HCT116 (cell line): ENCODE results near the gene PDE6H. TPM values are rescaled to one million over a fixed set of nuclear protein-coding genes. Genes with fewer than 3 reads are reported as not detected.

Experiments
- ATAC-seq: fragments of 200-7000 bp; cut with Tn5 transposase; 2 replicates; pipeline ENCODE4 v1.9.1; 2020; ENCODE audit warnings: mild to moderate bottlenecking, moderate library complexity
- BruUV-seq: library from RNA; stranded (reverse); fragments of 400-500 nt; replicated peaks from 2 replicates; lab custom pipeline; 2021; lab: Mats Ljungman, UMichigan
- CTCF ChIA-PET: fragments of 300-600 bp; sonication (Branson Sonifier 250); formaldehyde crosslinking; loops from one replicate; lab custom pipeline; 2021; ENCODE audit warnings: antibody characterized with exemption; lab: Charles Lee
- POLR2A ChIA-PET: fragments of 300-600, 350-600 bp; sonication (Branson Sonifier 250); formaldehyde crosslinking; loops from one replicate; lab custom pipeline; 2021; ENCODE audit warnings: antibody characterized with exemption; lab: Charles Lee
- RAD21 ChIA-PET, 2 experiments: fragments of 300-600 bp; sonication (Branson Sonifier 250); formaldehyde crosslinking; loops; one replicate each; lab custom pipeline; 2023; ENCODE audit warnings: low total read pairs in 2 of 2; ENCODE audit not compliant: uncharacterized antibody in 2 of 2, unreplicated experiment in 2 of 2, low non-redundant PET in 1 of 2; lab: Charles Lee
- DNase-seq: peaks from one replicate; pipeline ENCODE4 v3.0.0-alpha.2; 2010; ENCODE audit warnings: low read depth, low spot score
- H2AFZ ChIP-seq: fragments of 200-600 bp; shearing (Covaris generic), sonication (generic); 2 replicates; pipeline ENCODE4 v1.6.1; 2017; ENCODE audit warnings: low read depth, mixed run types, mixed read lengths, antibody characterized with exemption, low read length; ENCODE audit not compliant: poor library complexity, severe bottlenecking
- H3K27ac ChIP-seq: 2 replicates; pipeline ENCODE4 v1.5.1; 2012; ENCODE audit warnings: low read depth, low read length
- H3K27me3 ChIP-seq: fragments of 200-600 bp; sonication (generic); 2 replicates; pipeline ENCODE4 v1.6.1; 2016; ENCODE audit warnings: mixed run types, low read length, mixed read lengths; ENCODE audit not compliant: insufficient read depth
- H3K36me3 ChIP-seq, 2 experiments: fragments of 200-500 bp in 1 of 2; fragments of 200-600 bp in 1 of 2; sonication (Bioruptor generic) in 1 of 2; sonication (generic) in 1 of 2; 2 replicates each; pipeline versions ENCODE4 v1.5.1 to v1.6.1; 2014 to 2016; ENCODE audit warnings: low read length in 2 of 2, inconsistent platforms in 1 of 2, mixed read lengths in 1 of 2, mixed run types in 1 of 2; ENCODE audit not compliant: insufficient read depth in 2 of 2, control insufficient read depth in 1 of 2
- H3K4me1 ChIP-seq, 2 experiments: fragments of 200-600 bp in 1 of 2; sonication (generic) in 1 of 2; 2 replicates each; pipeline versions ENCODE4 v1.5.1 to v1.6.1; 2012 to 2017; ENCODE audit warnings: low read length in 2 of 2, inconsistent platforms in 1 of 2, mild to moderate bottlenecking in 1 of 2, mixed read lengths in 1 of 2, mixed run types in 1 of 2, moderate library complexity in 1 of 2; ENCODE audit not compliant: insufficient read depth in 2 of 2, control insufficient read depth in 1 of 2
- H3K4me2 ChIP-seq: fragments of 200-600 bp; sonication (generic); 2 replicates; pipeline ENCODE4 v1.6.1; 2017; ENCODE audit warnings: mixed run types, low read length, mixed read lengths
- H3K4me3 ChIP-seq, 2 experiments: fragments of 200-600 bp in 1 of 2; sonication (generic) in 1 of 2; replicated peaks in 1 of 2; 2 replicates each; pipeline ENCODE4 v1.5.1; 2011 to 2016; ENCODE audit warnings: low read length in 2 of 2, control low read depth in 1 of 2, low read depth in 1 of 2, mild to moderate bottlenecking in 1 of 2, mixed read lengths in 1 of 2, mixed run types in 1 of 2
- H3K79me2 ChIP-seq: fragments of 200-600 bp; sonication (generic); 2 replicates; pipeline ENCODE4 v1.6.1; 2017; ENCODE audit warnings: mild to moderate bottlenecking, mixed run types, low read length, moderate library complexity, mixed read lengths; ENCODE audit not compliant: insufficient read depth
- H3K9ac ChIP-seq: fragments of 200-600 bp; sonication (generic); 2 replicates; pipeline ENCODE4 v1.6.1; 2016; ENCODE audit warnings: low read length, mixed read lengths
- H3K9me2 ChIP-seq: fragments of 200-600 bp; sonication (generic), shearing (Covaris generic); 2 replicates; pipeline ENCODE4 v1.6.1; 2017; ENCODE audit warnings: mixed run types, mild to moderate bottlenecking, moderate library complexity; ENCODE audit not compliant: insufficient read depth
- H3K9me3 ChIP-seq, 2 experiments: fragments of 200-500 bp in 1 of 2; fragments of 200-600 bp in 1 of 2; sonication (Bioruptor generic) in 1 of 2; sonication (generic) in 1 of 2; 2 replicates each; pipeline ENCODE4 v1.6.1; 2014 to 2017; ENCODE audit warnings: low read length in 2 of 2, mixed read lengths in 2 of 2, inconsistent platforms in 1 of 2, low read depth in 1 of 2, mild to moderate bottlenecking in 1 of 2, mixed run types in 1 of 2, moderate library complexity in 1 of 2; ENCODE audit not compliant: control insufficient read depth in 1 of 2, insufficient read depth in 1 of 2
- H4K20me1 ChIP-seq: fragments of 200-600 bp; sonication (generic), shearing (Covaris generic); 2 replicates; pipeline ENCODE4 v1.6.1; 2017; ENCODE audit warnings: mixed run types, mild to moderate bottlenecking, moderate library complexity; ENCODE audit not compliant: insufficient read depth
- CBX3 ChIP-seq: IDR thresholded peaks from 2 replicates; pipeline ENCODE4 v1.6.1; 2012; ENCODE audit warnings: low read depth
- EGR1 ChIP-seq: IDR thresholded peaks from 2 replicates; pipeline ENCODE4 v1.6.1; 2012; ENCODE audit warnings: low read depth
- ELF1 ChIP-seq: IDR thresholded peaks from 2 replicates; pipeline ENCODE4 v1.6.1; 2012; ENCODE audit warnings: low read depth, borderline replicate concordance
- EZH2phosphoT487 ChIP-seq: fragments of 200-600 bp; IDR thresholded peaks from 2 replicates; pipeline ENCODE4 v1.6.1; 2018; ENCODE audit warnings: antibody characterized with exemption, borderline replicate concordance
- JUND ChIP-seq: IDR thresholded peaks from 2 replicates; pipeline ENCODE4 v1.6.1; 2012
- POLR2A ChIP-seq: IDR thresholded peaks from 2 replicates; pipeline ENCODE4 v1.7.0; 2011; ENCODE audit warnings: borderline replicate concordance; ENCODE audit not compliant: insufficient read depth, insufficient read length; ENCODE audit errors: extremely low read depth
- POLR2AphosphoS5 ChIP-seq: IDR thresholded peaks from 2 replicates; pipeline ENCODE4 v1.6.1; 2011; ENCODE audit warnings: mild to moderate bottlenecking, low read depth, low read length, moderate library complexity
- RAD21 ChIP-seq: IDR thresholded peaks from 2 replicates; pipeline ENCODE4 v1.6.1; 2012; ENCODE audit warnings: low read depth, mild to moderate bottlenecking
- SIN3A ChIP-seq: IDR thresholded peaks from 2 replicates; pipeline ENCODE4 v1.6.1; 2012; ENCODE audit warnings: low read depth
- SRF ChIP-seq: IDR thresholded peaks from 2 replicates; pipeline ENCODE4 v1.6.1; 2012; ENCODE audit warnings: low read depth
- TCF7L2 ChIP-seq: IDR thresholded peaks from 2 replicates; pipeline ENCODE4 v1.7.0; 2011; ENCODE audit warnings: borderline replicate concordance, inconsistent platforms; ENCODE audit not compliant: insufficient read depth, insufficient read length; ENCODE audit errors: extremely low read depth
- YY1 ChIP-seq: IDR thresholded peaks from 2 replicates; pipeline ENCODE4 v1.6.1; 2011; ENCODE audit warnings: low read length, low read depth, moderate library complexity, mild to moderate bottlenecking; ENCODE audit not compliant: insufficient replicate concordance; ENCODE audit errors: extremely low read depth
- ZFX ChIP-seq: fragments of 450-650 bp; IDR thresholded peaks from 2 replicates; pipeline ENCODE4 v1.6.1; 2017
- ZNF274 ChIP-seq: fragments of 200-500 bp; sonication (Bioruptor generic); IDR thresholded peaks from 2 replicates; pipeline ENCODE4 v1.6.1; 2014; ENCODE audit warnings: mild to moderate bottlenecking, low read depth, low read length, inconsistent platforms
- intact Hi-C: fragments of 100-400 bp; cut with micrococcal nuclease; formaldehyde crosslinking; loops from 2 replicates; pipeline ENCODE4 v1.10.0; 2022
- total RNA-seq: library from RNA; stranded (reverse); gene quantifications from one replicate; pipeline ENCODE4 v1.2.1, GENCODE V29; 2021; ENCODE audit not compliant: unreplicated experiment
- TF ChIP-seq, protein P1 (sequence below), 3 experiments: fragments of 200-600 bp in 1 of 3; sonication (generic) in 1 of 3; IDR thresholded peaks in 2 of 3; conservative IDR thresholded peaks in 1 of 3; 2 replicates each; pipeline ENCODE4 v1.5.1; 2012 to 2017; ENCODE audit warnings: low read depth in 2 of 3, low read length in 2 of 3, antibody characterized with exemption in 1 of 3, borderline replicate concordance in 1 of 3, control low read depth in 1 of 3, mild to moderate bottlenecking in 1 of 3, mixed read lengths in 1 of 3, mixed run types in 1 of 3, moderate library complexity in 1 of 3; ENCODE audit not compliant: insufficient read depth in 1 of 3
- TF ChIP-seq, protein P2 (sequence below): IDR thresholded peaks from 2 replicates; pipeline ENCODE4 v1.6.1; 2012
- TF ChIP-seq, protein P3 (sequence below): IDR thresholded peaks from 2 replicates; pipeline ENCODE4 v1.6.1; 2012
- TF ChIP-seq, protein P4 (sequence below): IDR thresholded peaks from 2 replicates; pipeline ENCODE4 v1.6.1; 2011; ENCODE audit warnings: mild to moderate bottlenecking, low read length, moderate library complexity; ENCODE audit not compliant: insufficient replicate concordance; ENCODE audit errors: extremely low read depth

The PDE6H gene
- total RNA-seq, 1 experiment from 2014 or later, result not detected

DNA sequence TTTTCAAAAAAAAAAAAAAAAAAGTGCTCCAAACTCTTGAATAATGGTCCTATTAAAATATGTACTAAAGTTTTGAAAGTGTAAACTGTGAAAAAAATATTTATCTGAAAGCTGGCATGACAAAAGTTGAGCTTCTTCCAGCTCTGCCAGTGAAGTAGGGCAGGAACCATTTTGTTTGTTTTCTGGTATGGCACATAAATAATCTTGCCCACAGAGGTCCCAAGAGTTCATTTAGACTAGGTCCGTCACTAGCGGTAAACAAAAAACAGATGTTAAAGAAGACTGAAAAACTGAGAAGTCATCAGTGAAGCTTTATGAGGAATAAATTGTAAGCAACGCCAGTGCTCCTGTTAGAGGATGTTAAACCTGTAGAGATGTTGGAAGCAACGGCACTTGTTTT lies 41.5 kb upstream of the PDE6H start (continued):
- TF ChIP-seq, protein P1, sequence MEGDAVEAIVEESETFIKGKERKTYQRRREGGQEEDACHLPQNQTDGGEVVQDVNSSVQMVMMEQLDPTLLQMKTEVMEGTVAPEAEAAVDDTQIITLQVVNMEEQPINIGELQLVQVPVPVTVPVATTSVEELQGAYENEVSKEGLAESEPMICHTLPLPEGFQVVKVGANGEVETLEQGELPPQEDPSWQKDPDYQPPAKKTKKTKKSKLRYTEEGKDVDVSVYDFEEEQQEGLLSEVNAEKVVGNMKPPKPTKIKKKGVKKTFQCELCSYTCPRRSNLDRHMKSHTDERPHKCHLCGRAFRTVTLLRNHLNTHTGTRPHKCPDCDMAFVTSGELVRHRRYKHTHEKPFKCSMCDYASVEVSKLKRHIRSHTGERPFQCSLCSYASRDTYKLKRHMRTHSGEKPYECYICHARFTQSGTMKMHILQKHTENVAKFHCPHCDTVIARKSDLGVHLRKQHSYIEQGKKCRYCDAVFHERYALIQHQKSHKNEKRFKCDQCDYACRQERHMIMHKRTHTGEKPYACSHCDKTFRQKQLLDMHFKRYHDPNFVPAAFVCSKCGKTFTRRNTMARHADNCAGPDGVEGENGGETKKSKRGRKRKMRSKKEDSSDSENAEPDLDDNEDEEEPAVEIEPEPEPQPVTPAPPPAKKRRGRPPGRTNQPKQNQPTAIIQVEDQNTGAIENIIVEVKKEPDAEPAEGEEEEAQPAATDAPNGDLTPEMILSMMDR (IDR thresholded peaks at IDR 0.05 in 2 of 3, conservative IDR thresholded peaks at IDR 0.05 in 1 of 3; ENCODE audit: borderline replicate concordance in 1 of 3, insufficient read depth in 1 of 3, low read depth in 2 of 3, low read length in 2 of 3), result no peak
- TF ChIP-seq JUND, result no peak
- no peak for TF ChIP-seq SIN3A
- no peak for TF ChIP-seq TCF7L2
- no peak for TF ChIP-seq POLR2A
- TF ChIP-seq YY1, result no peak
- no peak for TF ChIP-seq POLR2AphosphoS5
- no peak for TF ChIP-seq EGR1
- no peak for TF ChIP-seq ZNF274

DNA sequence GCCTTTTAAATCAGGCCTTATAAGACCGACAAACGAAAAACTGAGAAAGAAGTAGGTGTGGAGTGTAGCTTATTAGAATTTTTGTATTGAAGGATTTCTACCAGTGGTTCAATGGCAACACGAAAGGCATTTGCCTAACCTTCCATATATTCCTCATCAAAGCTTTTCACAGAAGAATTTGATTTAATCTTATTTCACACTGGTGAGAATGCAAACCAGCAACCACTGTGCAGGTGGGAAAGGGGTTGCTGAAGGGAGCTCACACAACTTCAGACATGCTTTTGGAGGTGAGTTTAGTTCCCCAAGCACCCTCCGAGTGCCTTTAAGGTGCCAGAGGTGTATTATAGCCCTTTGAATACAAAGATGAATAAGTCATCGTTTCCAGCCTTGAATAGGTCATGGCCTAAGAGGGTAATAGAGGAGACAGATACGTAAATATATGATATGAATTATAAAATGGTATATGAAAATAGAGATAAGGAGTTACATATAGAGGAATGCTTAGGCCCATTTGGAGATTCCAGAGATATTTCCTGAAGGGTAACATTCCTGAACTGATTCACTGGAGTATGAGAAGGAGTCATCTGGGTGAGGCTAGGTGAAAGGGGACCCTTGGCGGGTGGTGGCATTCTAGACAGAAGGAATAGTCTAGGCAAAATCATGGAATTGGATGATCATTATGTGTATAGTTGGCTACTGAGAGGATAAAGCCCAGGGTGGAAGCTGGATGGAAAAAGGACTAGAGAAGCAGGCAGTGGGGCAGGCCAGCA lies 40.9 kb upstream of the PDE6H start:
- TF ChIP-seq POLR2A, result no peak
- TF ChIP-seq JUND, result no peak
- no peak for TF ChIP-seq EZH2phosphoT487
- TF ChIP-seq RAD21, result no peak
- TF ChIP-seq ZNF274, result no peak
- no peak for TF ChIP-seq ELF1
- no peak for TF ChIP-seq SRF
- TF ChIP-seq, protein P2, sequence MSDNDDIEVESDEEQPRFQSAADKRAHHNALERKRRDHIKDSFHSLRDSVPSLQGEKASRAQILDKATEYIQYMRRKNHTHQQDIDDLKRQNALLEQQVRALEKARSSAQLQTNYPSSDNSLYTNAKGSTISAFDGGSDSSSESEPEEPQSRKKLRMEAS, result no peak
- no peak for TF ChIP-seq SIN3A
- no peak for TF ChIP-seq CBX3
- TF ChIP-seq, protein P3, sequence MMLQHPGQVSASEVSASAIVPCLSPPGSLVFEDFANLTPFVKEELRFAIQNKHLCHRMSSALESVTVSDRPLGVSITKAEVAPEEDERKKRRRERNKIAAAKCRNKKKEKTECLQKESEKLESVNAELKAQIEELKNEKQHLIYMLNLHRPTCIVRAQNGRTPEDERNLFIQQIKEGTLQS, result no peak
- no peak for TF ChIP-seq EGR1
- TF ChIP-seq, protein P4, sequence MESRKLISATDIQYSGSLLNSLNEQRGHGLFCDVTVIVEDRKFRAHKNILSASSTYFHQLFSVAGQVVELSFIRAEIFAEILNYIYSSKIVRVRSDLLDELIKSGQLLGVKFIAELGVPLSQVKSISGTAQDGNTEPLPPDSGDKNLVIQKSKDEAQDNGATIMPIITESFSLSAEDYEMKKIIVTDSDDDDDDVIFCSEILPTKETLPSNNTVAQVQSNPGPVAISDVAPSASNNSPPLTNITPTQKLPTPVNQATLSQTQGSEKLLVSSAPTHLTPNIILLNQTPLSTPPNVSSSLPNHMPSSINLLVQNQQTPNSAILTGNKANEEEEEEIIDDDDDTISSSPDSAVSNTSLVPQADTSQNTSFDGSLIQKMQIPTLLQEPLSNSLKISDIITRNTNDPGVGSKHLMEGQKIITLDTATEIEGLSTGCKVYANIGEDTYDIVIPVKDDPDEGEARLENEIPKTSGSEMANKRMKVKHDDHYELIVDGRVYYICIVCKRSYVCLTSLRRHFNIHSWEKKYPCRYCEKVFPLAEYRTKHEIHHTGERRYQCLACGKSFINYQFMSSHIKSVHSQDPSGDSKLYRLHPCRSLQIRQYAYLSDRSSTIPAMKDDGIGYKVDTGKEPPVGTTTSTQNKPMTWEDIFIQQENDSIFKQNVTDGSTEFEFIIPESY, result no peak
- no peak for TF ChIP-seq ZFX
- TF ChIP-seq, all 23 proteins: peak for 0

More for the DNA sequence above, 40.9 kb upstream of the PDE6H start:
- RAD21 ChIA-PET, result no interaction called here
- CTCF ChIA-PET, result no interaction called here
- Histone ChIP-seq H3K27ac (no peak overlapping the region), H4K20me1 (no peaks in the 10 kb centered on the region), H3K27me3 (no peaks in the 10 kb centered on the region), H3K79me2 (no peaks in the 10 kb centered on the region), H3K4me3 (no peak overlapping the region), H3K9me3 (no peaks in the 10 kb centered on the region), H3K4me1 (peaks cover 16 to 28% of the 10 kb centered on the region in 2 experiments; a peak in 3 of 4 replicates), H3K36me3 (no peaks in the 10 kb centered on the region), H3K9me2 (no peaks in the 10 kb centered on the region; the same call in 1 of the 2 replicates), H3K4me2 (peak overlapping the region; percentile 12; the same call in 1 of the 2 replicates), H3K9ac (no peak overlapping the region), H2AFZ (peak overlapping the region; percentile 79)
- POLR2A ChIA-PET, result no interaction called here
- DNase-seq (no peak), ATAC-seq (no peak)
- intact Hi-C loops, result no loop called here
- no TSS peak for BruUV-seq
